Mesodermal cell (in vitro differentiated cells): ENCODE measurements around the gene CCDC184.
"Not testable (repeated sequence)": the region's sequence is repeated elsewhere in the genome, so short reads cannot be mapped to it uniquely, and the experiment has no call there.

Source experiments
- H3K27ac ChIP-seq: 2 replicates; pipeline ENCODE4 v1.7.0; 2013; ENCODE audit warnings: mild to moderate bottlenecking, low read depth, low read length, moderate library complexity; ENCODE audit not compliant: severe bottlenecking
- H3K36me3 ChIP-seq: 2 replicates; pipeline ENCODE4 v1.7.1; 2013; ENCODE audit warnings: mild to moderate bottlenecking, low read length, moderate library complexity; ENCODE audit not compliant: control insufficient read depth, insufficient read depth
- H3K4me1 ChIP-seq: one replicate; pipeline ENCODE4 v1.7.1; 2013; ENCODE audit warnings: mild to moderate bottlenecking, low read length; ENCODE audit not compliant: insufficient read depth, control insufficient read depth, poor library complexity, severe bottlenecking
- H3K4me3 ChIP-seq: 2 replicates; pipeline ENCODE4 v1.7.0; 2013; ENCODE audit warnings: low read length, control low read depth, mild to moderate bottlenecking; ENCODE audit not compliant: insufficient read depth, poor library complexity, severe bottlenecking; ENCODE audit errors: extremely low read depth
- H3K9me3 ChIP-seq: 2 replicates; pipeline ENCODE4 v1.7.1; 2013; ENCODE audit warnings: mild to moderate bottlenecking, low read length, moderate library complexity; ENCODE audit not compliant: control insufficient read depth
- WGBS, 2 experiments: methylation state at CpG; one replicate each; pipeline ENCODE4 v1.1.5; 2013; ENCODE audit warnings: missing lambda C conversion rate in 2 of 2; ENCODE audit not compliant: insufficient coverage in 2 of 2; 5-methylcytosine and 5-hydroxymethylcytosine counted together

Gene CCDC184

DNA sequence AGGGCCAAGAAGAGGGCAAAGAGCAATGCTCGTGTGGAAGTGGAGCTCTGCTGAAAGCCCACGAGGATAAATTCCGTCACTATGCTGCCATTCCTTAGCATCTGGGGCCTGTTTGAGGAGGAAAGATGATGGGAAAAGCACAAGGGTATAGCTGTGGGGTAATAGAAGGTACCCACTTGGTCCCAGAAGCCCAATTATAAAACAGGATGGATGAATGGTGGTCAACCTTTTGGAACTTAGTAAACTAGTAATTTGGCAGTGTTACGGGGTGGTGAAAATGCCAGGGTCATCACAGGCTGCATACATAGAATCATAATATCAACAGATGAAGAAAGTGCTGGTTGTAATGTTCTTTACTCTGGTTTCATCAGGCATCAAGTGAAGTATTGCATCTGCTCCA lies 19.7 kb downstream of the CCDC184 start, which contains the start of gene OR10AD1:
Gene OR10AD1 (minus strand): TSS at position 101 of the 400 bp plus-strand sequence. CDS start 0 bp downstream, at position 101.
- peaks cover 13% of the 10 kb centered on the region for H3K9me3 ChIP-seq

DNA sequence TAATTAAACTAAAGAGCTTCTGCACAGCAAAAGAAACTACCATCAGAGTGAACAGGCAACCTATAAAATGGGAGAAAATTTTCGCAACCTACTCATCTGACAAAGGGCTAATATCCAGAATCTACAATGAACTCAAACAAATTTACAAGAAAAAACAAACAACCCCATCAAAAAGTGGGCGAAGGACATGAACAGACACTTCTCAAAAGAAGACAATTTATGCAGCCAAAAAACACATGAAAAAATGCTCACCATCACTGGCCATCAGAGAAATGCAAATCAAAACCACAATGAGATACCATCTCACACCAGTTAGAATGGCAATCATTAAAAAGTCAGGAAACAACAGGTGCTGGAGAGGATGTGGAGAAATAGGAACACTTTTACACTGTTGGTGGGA lies 26.1 kb downstream of the CCDC184 start:
- H3K4me3 ChIP-seq, H3K4me1 ChIP-seq, H3K27ac ChIP-seq, H3K36me3 ChIP-seq: not testable (repeated sequence)
- no CpG with 5 or more reads among the region's 2 CpGs for WGBS, 2 experiments
- peaks cover 12% of the 10 kb centered on the region for H3K9me3 ChIP-seq

More for the DNA sequence above, 19.7 kb downstream of the CCDC184 start, which contains the start of gene OR10AD1:
- H3K4me3 ChIP-seq, result no peak within 1 kb of the TSS
- H3K36me3 ChIP-seq, result no peaks in the 10 kb centered on the region
- H3K4me1 ChIP-seq, result no peaks in the 10 kb centered on the region
- 77 to 88% methylated on average over 1 to 3 of the region's 4 CpGs for WGBS, 2 experiments
- no peak within 1 kb of the TSS for H3K27ac ChIP-seq

DNA sequence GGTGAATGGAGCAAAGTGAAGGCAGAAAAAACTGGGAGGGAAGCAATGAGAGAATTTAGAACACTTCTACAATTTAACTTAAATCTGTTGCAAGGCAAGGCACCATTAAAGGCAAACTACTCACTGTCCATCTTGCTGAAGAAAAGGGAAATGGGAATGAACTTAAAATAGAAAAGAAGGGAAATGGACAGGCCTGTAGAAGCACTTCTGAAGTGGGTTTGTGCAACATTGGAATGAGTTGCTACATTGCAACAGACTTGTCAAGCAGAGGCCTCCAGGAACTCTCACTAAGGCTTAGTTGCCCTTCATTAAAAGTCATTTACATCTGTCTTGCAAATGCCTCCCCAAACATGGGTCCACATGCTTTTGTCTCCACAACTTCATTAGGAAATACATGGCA lies 33.3 kb downstream of the CCDC184 start:
- Histone ChIP-seq H3K27ac (no peak overlapping the region), H3K4me3 (no peak overlapping the region), H3K4me1 (no peaks in the 10 kb centered on the region), H3K36me3 (no peaks in the 10 kb centered on the region), H3K9me3 (no peaks in the 10 kb centered on the region)

DNA sequence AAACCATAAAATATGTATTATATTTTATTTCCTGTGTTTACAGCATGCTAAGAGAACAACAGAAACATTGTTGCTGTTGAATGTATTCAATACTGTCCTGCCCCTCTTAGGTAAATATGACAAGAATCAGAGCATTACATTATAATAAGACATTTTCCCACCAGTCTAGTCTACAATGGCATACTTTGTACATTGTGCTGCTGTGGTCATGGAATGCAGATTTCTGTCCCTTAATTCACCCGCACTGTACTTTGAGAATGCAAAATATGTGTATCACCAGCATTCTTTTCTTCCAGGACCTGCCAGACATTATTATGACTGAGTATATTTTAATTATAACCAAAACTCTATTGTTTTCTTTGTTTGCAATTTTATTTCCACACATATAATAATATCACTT lies 36.2 kb downstream of the CCDC184 start:
- no peak overlapping the region for H3K27ac ChIP-seq

DNA sequence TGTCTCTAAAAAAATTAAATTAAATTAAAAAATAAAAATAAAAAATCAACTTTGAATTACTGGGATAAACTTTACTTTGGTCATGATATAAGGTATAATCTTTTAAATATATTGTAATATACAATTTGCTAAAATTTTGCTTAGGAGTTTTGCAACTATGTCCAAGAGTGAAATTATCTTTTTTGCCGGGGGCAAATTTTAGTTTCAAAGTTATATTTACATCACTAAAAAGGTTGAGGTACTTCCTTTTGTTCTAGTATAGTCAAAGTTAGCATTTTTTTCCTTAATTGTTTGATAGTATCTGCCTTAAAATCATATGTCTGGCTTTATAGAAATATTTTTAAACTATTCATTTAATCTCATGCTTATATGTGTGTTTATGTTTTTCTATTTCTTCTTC lies 37.3 kb downstream of the CCDC184 start:
- Histone ChIP-seq H3K36me3 (no peaks in the 10 kb centered on the region), H3K27ac (no peak overlapping the region), H3K4me3 (no peak overlapping the region), H3K9me3 (no peaks in the 10 kb centered on the region), H3K4me1 (no peaks in the 10 kb centered on the region)
- WGBS, 2 experiments, result no CpG with 5 or more reads among the region's 1 CpG

More for the DNA sequence above, 36.2 kb downstream of the CCDC184 start:
- Histone ChIP-seq H3K9me3 (no peaks in the 10 kb centered on the region), H3K36me3 (no peaks in the 10 kb centered on the region), H3K4me3 (no peak overlapping the region), H3K4me1 (no peaks in the 10 kb centered on the region)
- no CpG with 5 or more reads among the region's 1 CpG for WGBS, 2 experiments

DNA sequence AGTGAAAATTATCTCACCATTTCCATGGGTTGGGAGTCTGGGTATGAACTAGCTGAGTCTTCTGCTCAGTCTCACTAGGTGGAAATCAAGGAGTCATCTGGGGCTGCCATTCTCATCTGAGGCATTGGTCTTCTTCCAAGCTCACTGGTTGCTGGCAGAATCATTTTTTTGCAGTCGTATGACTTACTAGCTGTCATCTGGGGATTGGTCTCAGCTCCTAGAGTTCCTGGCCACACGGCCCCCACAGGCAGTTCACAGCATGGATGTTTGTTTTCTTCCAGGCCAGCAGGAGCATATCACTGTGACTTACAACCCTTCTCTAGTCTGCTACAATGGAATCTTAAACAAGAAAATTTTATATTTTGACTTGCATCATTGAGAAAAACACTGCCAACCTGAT lies 38.2 kb downstream of the CCDC184 start:
- Histone ChIP-seq H3K4me1 (no peaks in the 10 kb centered on the region), H3K27ac (no peak overlapping the region), H3K9me3 (no peaks in the 10 kb centered on the region), H3K4me3 (no peak overlapping the region), H3K36me3 (no peaks in the 10 kb centered on the region)
- 34 to 57% methylated on average over 2 of the region's 2 CpGs for WGBS, 2 experiments

DNA sequence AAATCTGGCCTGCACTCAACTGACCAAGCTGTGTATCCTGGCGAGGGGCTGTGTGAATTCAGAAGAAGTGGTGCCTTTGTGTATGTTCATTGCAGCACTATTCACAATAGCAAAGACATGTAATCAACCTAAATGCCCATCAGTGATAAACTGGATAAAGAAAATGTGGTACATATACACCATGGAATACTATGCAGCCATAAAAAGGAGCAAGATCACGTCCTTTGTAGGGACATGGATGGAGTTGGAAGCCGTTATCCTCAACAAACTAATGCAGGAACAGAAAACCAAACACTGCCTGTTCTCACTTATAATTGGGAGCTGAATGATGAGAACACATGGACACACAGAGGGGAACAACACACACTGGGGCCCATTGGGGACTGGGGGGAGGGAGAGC lies 41.1 kb downstream of the CCDC184 start:
- H3K4me3 ChIP-seq, H3K9me3 ChIP-seq, H3K36me3 ChIP-seq, H3K27ac ChIP-seq, H3K4me1 ChIP-seq: not testable (repeated sequence)
- WGBS, 2 experiments, result 100% methylated on average over 1 of the region's 3 CpGs; no CpG with 5 or more reads in 1 of the 2 experiments

DNA sequence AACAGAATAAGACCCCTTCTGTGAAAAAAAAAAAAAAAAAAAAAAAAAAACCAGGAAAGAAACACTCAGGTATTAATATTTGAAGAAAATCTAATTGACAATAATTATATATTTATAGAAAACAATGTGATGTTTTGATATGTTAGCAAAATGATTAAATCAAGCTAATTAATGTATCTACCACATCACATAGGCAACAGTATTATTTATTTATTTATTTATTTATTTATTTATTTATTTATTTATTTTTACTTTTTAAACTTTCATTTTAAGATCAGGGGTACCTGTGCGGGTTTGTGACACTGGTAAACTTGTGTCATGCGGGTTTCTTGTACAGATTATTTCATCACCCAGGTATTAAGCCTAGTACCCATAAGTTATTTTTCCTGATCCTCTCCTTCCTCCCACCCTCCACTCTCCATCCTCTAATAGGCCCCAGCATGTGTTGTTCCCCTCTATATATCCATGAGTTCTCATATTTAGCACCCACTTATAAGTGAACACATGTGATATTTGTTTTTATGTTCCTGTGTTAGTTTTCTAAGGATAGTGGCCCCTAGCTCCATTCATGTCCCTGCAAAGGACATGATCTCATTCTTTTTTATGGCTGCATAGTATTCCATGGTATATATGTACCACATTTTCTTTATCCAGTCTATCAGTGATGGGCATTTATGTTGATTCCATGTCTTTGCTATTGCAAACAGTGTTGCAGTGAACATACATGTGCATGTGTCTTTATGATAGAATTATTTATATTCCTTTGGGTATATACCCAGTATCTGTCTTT lies 47.9 kb downstream of the CCDC184 start:
- not testable (repeated sequence) for H3K27ac ChIP-seq, H3K4me1 ChIP-seq, H3K36me3 ChIP-seq, H3K4me3 ChIP-seq, H3K9me3 ChIP-seq
- 100% methylated on average over 2 of the region's 2 CpGs for WGBS, 2 experiments
